HepG2 (cell line): ENCODE measurements around the gene TMEM134. TPM values are rescaled to one million over a fixed set of nuclear protein-coding genes. Genes with fewer than 3 reads are reported as not detected.

Experiments used
- ARNTL ChIP-seq: sonication (generic); formaldehyde crosslinking; IDR thresholded peaks from 2 replicates; pipeline ENCODE4 v1.4.0; 2020; ENCODE audit warnings: mild to moderate bottlenecking, missing genetic modification reagents
- CENPX ChIP-seq: sonication (generic); formaldehyde crosslinking; IDR thresholded peaks from 2 replicates; pipeline ENCODE4 v1.9.0; 2021; ENCODE audit warnings: mild to moderate bottlenecking, missing genetic modification reagents, moderate library complexity
- KLF6 ChIP-seq: IDR thresholded peaks from 2 replicates; pipeline ENCODE4 v1.8.0; 2016; ENCODE audit warnings: missing biosample characterization, missing genetic modification reagents
- MED13 ChIP-seq: sonication (generic); formaldehyde crosslinking; IDR thresholded peaks from 2 replicates; pipeline ENCODE4 v1.5.0; 2020; ENCODE audit warnings: missing genetic modification reagents
- ZC3H13 ChIP-seq: sonication (generic); formaldehyde crosslinking; IDR thresholded peaks from 2 replicates; pipeline ENCODE4 v1.8.1; 2023; ENCODE audit warnings: mild to moderate bottlenecking, missing genetic modification reagents, moderate library complexity
- polyA plus RNA-seq, 8 experiments: library from polyadenylated mRNA; depleted of rRNA in 3 of 8; stranded (reverse) in 7 of 8; unstranded in 1 of 8; fragments of >200 nt; fragmentation: Illumina TruSeq in 4 of 8; extraction: Trizol in 4 of 8; gene quantifications; 2 replicates each; pipeline versions ENCODE4 v1.2.1 to v1.2.3, GENCODE V29; 2011 to 2016; ENCODE audit warnings: low read depth in 4 of 8, missing spikeins in 1 of 8, mixed read lengths in 1 of 8; ENCODE audit not compliant: insufficient read depth in 1 of 8
- total RNA-seq, 5 experiments: library from RNA; depleted of rRNA; stranded (reverse); fragments of >200 nt; fragmentation: Illumina TruSeq; extraction: Trizol; gene quantifications; 2 replicates each; pipeline ENCODE4 v1.2.3, GENCODE V29; 2016; ENCODE audit warnings: low read depth in 1 of 5
- TF ChIP-seq, protein P1 (sequence below): sonication (generic); formaldehyde crosslinking; IDR thresholded peaks from 2 replicates; pipeline ENCODE4 v1.4.0; 2020; ENCODE audit warnings: missing genetic modification reagents, borderline replicate concordance
- TF ChIP-seq, protein P2 (sequence below): IDR thresholded peaks from 2 replicates; pipeline ENCODE4 v1.6.1; 2012; ENCODE audit warnings: inconsistent platforms
- TF ChIP-seq, protein P3 (sequence below): sonication (generic); formaldehyde crosslinking; IDR thresholded peaks from 2 replicates; pipeline ENCODE4 v1.9.0; 2022; ENCODE audit warnings: missing genetic modification reagents, mild to moderate bottlenecking, borderline replicate concordance
- TF ChIP-seq, protein P4 (sequence below): sonication (generic); formaldehyde crosslinking; IDR thresholded peaks from 2 replicates; pipeline ENCODE4 v1.4.0; 2020; ENCODE audit warnings: missing genetic modification reagents, low read depth, mild to moderate bottlenecking, borderline replicate concordance
- TF ChIP-seq, protein P5 (sequence below): sonication (generic); formaldehyde crosslinking; IDR thresholded peaks from 2 replicates; pipeline ENCODE4 v1.4.0; 2020; ENCODE audit warnings: mild to moderate bottlenecking, missing genetic modification reagents, borderline replicate concordance

TMEM134 gene
- total and polyA plus RNA-seq, 2 of the 13 experiments (the other 11 are each of a cell fraction or from before 2014, with no cell fraction given) = 6.9 to 26.9 TPM

DNA sequence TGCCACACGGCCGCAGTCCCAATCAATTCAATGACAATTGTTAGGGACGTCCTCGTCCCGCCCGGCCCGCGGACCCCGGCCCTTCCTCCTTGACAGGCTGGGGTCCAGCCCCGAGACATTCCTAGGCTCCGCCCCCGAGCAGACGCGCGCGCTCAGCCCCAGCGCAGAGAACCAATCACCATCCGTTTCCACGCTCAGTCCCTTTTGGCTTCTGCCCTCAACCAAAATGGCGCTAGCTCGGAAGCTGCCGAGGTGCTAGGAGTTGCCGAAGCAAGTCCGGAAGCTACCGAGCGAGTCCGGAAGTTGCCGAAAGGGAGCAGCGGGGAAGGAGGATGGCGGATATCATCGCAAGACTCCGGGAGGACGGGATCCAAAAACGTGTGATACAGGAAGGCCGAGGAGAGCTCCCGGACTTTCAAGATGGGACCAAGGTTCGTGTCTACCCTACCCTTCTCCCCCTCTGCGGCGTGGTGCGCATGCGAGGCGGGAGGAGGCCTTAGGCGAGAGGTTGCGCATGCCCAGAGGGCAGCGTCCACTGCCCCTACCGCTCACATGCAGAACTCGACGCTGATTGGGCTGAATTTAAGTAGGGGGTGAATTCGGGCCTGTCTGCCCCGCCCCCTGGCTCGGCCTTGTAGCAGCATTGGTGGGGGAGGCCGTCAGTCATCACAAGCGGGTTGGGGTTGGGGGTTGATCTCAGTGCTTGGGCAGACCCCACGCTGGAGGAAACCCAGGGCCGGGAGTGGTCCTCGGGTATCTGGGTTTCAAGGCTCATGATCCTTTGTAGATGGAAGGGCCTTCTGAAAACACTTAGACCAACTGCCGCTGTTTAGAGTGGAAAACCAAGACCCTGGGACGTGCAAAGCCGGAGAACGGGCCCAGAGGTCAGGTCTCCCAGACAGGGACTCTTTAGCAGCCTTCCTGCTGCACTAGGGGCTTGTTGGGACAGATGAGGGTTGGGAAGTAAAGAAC, 14.1 kb upstream of the TMEM134 start, which contains the start of gene AIP (continued):
- TF ChIP-seq, protein P1, sequence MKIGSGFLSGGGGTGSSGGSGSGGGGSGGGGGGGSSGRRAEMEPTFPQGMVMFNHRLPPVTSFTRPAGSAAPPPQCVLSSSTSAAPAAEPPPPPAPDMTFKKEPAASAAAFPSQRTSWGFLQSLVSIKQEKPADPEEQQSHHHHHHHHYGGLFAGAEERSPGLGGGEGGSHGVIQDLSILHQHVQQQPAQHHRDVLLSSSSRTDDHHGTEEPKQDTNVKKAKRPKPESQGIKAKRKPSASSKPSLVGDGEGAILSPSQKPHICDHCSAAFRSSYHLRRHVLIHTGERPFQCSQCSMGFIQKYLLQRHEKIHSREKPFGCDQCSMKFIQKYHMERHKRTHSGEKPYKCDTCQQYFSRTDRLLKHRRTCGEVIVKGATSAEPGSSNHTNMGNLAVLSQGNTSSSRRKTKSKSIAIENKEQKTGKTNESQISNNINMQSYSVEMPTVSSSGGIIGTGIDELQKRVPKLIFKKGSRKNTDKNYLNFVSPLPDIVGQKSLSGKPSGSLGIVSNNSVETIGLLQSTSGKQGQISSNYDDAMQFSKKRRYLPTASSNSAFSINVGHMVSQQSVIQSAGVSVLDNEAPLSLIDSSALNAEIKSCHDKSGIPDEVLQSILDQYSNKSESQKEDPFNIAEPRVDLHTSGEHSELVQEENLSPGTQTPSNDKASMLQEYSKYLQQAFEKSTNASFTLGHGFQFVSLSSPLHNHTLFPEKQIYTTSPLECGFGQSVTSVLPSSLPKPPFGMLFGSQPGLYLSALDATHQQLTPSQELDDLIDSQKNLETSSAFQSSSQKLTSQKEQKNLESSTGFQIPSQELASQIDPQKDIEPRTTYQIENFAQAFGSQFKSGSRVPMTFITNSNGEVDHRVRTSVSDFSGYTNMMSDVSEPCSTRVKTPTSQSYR (CRISPR knock-in tag) = peak; percentile 64; the same call in 1 of the 2 replicates
- TF ChIP-seq, protein P2, sequence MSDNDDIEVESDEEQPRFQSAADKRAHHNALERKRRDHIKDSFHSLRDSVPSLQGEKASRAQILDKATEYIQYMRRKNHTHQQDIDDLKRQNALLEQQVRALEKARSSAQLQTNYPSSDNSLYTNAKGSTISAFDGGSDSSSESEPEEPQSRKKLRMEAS = peak; percentile 100
- TF ChIP-seq CENPX (CRISPR knock-in tag) (no peak), MED13 (CRISPR knock-in tag) (peak; percentile 80; the same call in 1 of the 2 replicates), KLF6 (CRISPR knock-in tag) (peak; percentile 98), ZC3H13 (CRISPR knock-in tag) (peak; percentile 77; the same call in 1 of the 2 replicates), ARNTL (CRISPR knock-in tag) (peak; percentile 88)
- TF ChIP-seq, protein P3, sequence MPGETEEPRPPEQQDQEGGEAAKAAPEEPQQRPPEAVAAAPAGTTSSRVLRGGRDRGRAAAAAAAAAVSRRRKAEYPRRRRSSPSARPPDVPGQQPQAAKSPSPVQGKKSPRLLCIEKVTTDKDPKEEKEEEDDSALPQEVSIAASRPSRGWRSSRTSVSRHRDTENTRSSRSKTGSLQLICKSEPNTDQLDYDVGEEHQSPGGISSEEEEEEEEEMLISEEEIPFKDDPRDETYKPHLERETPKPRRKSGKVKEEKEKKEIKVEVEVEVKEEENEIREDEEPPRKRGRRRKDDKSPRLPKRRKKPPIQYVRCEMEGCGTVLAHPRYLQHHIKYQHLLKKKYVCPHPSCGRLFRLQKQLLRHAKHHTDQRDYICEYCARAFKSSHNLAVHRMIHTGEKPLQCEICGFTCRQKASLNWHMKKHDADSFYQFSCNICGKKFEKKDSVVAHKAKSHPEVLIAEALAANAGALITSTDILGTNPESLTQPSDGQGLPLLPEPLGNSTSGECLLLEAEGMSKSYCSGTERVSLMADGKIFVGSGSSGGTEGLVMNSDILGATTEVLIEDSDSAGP (CRISPR knock-in tag) = peak; percentile 95
- TF ChIP-seq, protein P4, sequence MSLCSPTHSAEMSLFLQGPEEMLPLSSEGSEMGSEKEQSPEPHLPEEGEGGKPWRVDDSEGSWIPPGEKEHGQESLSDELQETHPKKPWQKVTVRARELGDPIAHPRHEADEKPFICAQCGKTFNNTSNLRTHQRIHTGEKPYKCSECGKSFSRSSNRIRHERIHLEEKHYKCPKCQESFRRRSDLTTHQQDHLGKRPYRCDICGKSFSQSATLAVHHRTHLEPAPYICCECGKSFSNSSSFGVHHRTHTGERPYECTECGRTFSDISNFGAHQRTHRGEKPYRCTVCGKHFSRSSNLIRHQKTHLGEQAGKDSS (CRISPR knock-in tag) = no peak
- TF ChIP-seq, protein P5, sequence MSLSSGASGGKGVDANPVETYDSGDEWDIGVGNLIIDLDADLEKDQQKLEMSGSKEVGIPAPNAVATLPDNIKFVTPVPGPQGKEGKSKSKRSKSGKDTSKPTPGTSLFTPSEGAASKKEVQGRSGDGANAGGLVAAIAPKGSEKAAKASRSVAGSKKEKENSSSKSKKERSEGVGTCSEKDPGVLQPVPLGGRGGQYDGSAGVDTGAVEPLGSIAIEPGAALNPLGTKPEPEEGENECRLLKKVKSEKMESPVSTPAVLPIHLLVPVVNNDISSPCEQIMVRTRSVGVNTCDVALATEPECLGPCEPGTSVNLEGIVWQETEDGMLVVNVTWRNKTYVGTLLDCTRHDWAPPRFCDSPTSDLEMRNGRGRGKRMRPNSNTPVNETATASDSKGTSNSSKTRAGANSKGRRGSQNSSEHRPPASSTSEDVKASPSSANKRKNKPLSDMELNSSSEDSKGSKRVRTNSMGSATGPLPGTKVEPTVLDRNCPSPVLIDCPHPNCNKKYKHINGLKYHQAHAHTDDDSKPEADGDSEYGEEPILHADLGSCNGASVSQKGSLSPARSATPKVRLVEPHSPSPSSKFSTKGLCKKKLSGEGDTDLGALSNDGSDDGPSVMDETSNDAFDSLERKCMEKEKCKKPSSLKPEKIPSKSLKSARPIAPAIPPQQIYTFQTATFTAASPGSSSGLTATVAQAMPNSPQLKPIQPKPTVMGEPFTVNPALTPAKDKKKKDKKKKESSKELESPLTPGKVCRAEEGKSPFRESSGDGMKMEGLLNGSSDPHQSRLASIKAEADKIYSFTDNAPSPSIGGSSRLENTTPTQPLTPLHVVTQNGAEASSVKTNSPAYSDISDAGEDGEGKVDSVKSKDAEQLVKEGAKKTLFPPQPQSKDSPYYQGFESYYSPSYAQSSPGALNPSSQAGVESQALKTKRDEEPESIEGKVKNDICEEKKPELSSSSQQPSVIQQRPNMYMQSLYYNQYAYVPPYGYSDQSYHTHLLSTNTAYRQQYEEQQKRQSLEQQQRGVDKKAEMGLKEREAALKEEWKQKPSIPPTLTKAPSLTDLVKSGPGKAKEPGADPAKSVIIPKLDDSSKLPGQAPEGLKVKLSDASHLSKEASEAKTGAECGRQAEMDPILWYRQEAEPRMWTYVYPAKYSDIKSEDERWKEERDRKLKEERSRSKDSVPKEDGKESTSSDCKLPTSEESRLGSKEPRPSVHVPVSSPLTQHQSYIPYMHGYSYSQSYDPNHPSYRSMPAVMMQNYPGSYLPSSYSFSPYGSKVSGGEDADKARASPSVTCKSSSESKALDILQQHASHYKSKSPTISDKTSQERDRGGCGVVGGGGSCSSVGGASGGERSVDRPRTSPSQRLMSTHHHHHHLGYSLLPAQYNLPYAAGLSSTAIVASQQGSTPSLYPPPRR (CRISPR knock-in tag) = peak; percentile 72
